Breast epithelium (tissue), 4 donors: Measurements from ENCODE around the gene CCDC188. TPM values are rescaled to one million over a fixed set of nuclear protein-coding genes. Genes with fewer than 3 reads are reported as not detected.

ENCODE experiments used
- DNase-seq, 2 donors: peaks; one replicate each; pipeline ENCODE4 v3.0.0-alpha.2; 2019; ENCODE audit warnings: low spot score in 2 of 2
- H3K27ac ChIP-seq, 2 donors: fragments of 200-600 bp; sonication (generic) in 1 of 2; one replicate each; pipeline ENCODE4 v1.5.1; 2016 to 2019; ENCODE audit warnings: mild to moderate bottlenecking in 1 of 2
- H3K27me3 ChIP-seq, 2 donors: fragments of 200-600 bp; sonication (generic) in 1 of 2; one replicate each; pipeline versions ENCODE4 v1.5.1 to v1.6.0; 2017 to 2019; ENCODE audit warnings: control low read depth in 1 of 2, mild to moderate bottlenecking in 1 of 2
- H3K36me3 ChIP-seq: fragments of 200-600 bp; one replicate; pipeline ENCODE4 v1.5.1; 2019
- H3K4me1 ChIP-seq, 2 donors: fragments of 200-600 bp; sonication (generic); one replicate each; pipeline ENCODE4 v1.5.1; 2016 to 2019; ENCODE audit warnings: control low read depth in 1 of 2
- H3K4me3 ChIP-seq, 3 donors: fragments of 200-600 bp; sonication (generic); 1 replicate in 2 of 3; 2 replicates in 1 of 3; pipeline ENCODE4 v1.5.1; 2016 to 2019; ENCODE audit warnings: mild to moderate bottlenecking in 3 of 3, moderate library complexity in 2 of 3
- H3K9me3 ChIP-seq, 2 donors: fragments of 200-600 bp; sonication (generic) in 1 of 2; one replicate each; pipeline ENCODE4 v1.5.1; 2016 to 2019; ENCODE audit warnings: control low read depth in 1 of 2
- POLR2A ChIP-seq: fragments of 450-650 bp; IDR thresholded peaks from one replicate; pipeline ENCODE4 v1.6.1; 2016; ENCODE audit warnings: antibody characterized with exemption, mild to moderate bottlenecking, moderate library complexity
- POLR2AphosphoS5 ChIP-seq, 3 donors: sonication (generic); formaldehyde crosslinking; IDR thresholded peaks; one replicate each; pipeline ENCODE4 v1.6.1; 2017; ENCODE audit warnings: antibody characterized with exemption in 3 of 3
- intact Hi-C: fragments of 100-400 bp; cut with DNase I; formaldehyde crosslinking; loops from one replicate; pipeline ENCODE4 v1.15.1; 2023; ENCODE audit warnings: low total_unique reads
- total RNA-seq, 3 donors: library from RNA; depleted of rRNA; stranded (reverse); fragments of >200 nt; gene quantifications; one replicate each; pipeline ENCODE4 v1.1.0, GENCODE V29; 2016
- TF ChIP-seq, protein P1 (sequence below), 3 donors: fragments of 450-650 bp; IDR thresholded peaks; one replicate each; pipeline ENCODE4 v1.5.1; 2016 to 2017; ENCODE audit warnings: antibody characterized with exemption in 3 of 3, mild to moderate bottlenecking in 3 of 3, moderate library complexity in 3 of 3

CCDC188 gene
- total RNA-seq, 3 donors from 2014 or later: 0.66 TPM; not detected in 2

DNA sequence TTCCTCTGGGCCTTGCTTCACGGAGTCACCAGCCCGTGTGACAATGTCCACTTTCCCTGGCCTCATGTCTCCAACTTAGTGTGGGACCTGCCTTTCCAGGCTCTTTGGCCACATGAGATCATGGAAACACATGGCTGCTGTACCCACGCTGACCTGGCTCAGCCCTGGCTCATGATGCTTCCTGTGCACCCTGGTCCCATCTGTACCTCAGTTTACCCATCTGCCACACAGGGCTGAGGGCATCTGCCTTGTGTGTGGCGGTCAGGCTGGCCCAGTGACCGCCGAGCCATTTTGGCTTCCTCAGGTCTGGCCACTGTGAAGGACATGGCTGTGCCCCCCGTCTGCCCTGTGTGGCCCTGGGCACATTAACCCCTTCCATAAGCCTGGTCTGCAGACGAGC is 32.2 kb upstream of the CCDC188 start:
- Histone ChIP-seq H3K9me3 (no peaks in the 10 kb centered on the region), H3K36me3 (no peaks in the 10 kb centered on the region), H3K4me3 (no peak overlapping the region), H3K4me1 (no peaks in the 10 kb centered on the region), H3K27me3 (no peaks in the 10 kb centered on the region), H3K27ac (no peak overlapping the region)
- TF ChIP-seq POLR2AphosphoS5 (IDR thresholded peaks at IDR 0.05) (no peak), POLR2A (no peak)
- TF ChIP-seq, protein P1, sequence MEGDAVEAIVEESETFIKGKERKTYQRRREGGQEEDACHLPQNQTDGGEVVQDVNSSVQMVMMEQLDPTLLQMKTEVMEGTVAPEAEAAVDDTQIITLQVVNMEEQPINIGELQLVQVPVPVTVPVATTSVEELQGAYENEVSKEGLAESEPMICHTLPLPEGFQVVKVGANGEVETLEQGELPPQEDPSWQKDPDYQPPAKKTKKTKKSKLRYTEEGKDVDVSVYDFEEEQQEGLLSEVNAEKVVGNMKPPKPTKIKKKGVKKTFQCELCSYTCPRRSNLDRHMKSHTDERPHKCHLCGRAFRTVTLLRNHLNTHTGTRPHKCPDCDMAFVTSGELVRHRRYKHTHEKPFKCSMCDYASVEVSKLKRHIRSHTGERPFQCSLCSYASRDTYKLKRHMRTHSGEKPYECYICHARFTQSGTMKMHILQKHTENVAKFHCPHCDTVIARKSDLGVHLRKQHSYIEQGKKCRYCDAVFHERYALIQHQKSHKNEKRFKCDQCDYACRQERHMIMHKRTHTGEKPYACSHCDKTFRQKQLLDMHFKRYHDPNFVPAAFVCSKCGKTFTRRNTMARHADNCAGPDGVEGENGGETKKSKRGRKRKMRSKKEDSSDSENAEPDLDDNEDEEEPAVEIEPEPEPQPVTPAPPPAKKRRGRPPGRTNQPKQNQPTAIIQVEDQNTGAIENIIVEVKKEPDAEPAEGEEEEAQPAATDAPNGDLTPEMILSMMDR (IDR thresholded peaks at IDR 0.05): no peak
- intact Hi-C loops: no loop called here
- DNase-seq: no peak

DNA sequence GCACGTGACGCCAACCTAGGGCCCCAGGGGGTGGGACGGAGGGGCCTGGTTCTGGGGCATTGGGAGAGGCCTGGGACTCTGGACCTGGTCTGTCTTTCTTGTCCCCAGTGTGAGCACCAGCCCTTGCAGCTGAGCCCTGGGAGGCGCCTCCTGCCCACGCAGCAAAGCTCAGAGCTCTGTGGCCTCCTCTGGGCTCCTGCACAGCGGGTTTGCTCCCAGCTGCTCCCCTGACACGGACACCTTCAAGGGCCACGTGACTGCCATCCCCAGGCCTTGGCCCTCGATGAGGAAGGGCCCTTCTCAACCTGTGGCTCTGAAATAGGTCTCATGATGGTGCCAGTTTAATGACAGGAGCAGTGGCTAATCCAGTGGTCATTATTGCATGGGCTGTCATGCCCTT is 31.5 kb upstream of the CCDC188 start:
- H3K9me3 ChIP-seq: no peaks in the 10 kb centered on the region
- intact Hi-C loops: no loop called here
- TF ChIP-seq POLR2A (no peak), POLR2AphosphoS5 (IDR thresholded peaks at IDR 0.05) (no peak)
- TF ChIP-seq, protein P1 (IDR thresholded peaks at IDR 0.05): no peak
- no peaks in the 10 kb centered on the region for H3K36me3 ChIP-seq
- H3K4me1 ChIP-seq: no peaks in the 10 kb centered on the region
- H3K27ac ChIP-seq: no peak overlapping the region
- no peak for DNase-seq
- H3K27me3 ChIP-seq: no peaks in the 10 kb centered on the region
- no peak overlapping the region for H3K4me3 ChIP-seq

DNA sequence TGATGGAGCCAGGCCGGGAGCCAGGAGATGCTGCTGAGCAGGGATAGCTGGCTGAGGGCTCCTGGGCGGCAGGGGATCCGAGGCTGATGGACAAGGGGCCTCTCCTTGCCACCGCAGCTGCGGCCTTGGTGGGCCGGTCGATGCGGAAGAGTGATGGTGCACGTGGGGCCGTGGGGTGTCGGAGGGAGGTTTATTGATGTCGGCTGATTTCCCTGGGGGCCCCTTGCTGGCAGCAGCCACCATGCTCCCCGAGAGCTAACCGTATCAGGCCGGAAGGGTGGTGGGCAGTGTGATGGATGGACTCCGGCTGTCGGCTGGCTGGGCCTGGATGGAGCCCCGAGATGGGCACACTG is 31.0 kb upstream of the CCDC188 start:
- intact Hi-C loops: no loop called here
- TF ChIP-seq, protein P1 (IDR thresholded peaks at IDR 0.05): no peak
- no peak for TF ChIP-seq POLR2AphosphoS5 (IDR thresholded peaks at IDR 0.05)
- no peaks in the 10 kb centered on the region for H3K4me1 ChIP-seq
- H3K9me3 ChIP-seq: no peaks in the 10 kb centered on the region
- no peaks in the 10 kb centered on the region for H3K27me3 ChIP-seq
- H3K4me3 ChIP-seq: no peak overlapping the region
- no peaks in the 10 kb centered on the region for H3K36me3 ChIP-seq
- DNase-seq: no peak
- no peak overlapping the region for H3K27ac ChIP-seq

DNA sequence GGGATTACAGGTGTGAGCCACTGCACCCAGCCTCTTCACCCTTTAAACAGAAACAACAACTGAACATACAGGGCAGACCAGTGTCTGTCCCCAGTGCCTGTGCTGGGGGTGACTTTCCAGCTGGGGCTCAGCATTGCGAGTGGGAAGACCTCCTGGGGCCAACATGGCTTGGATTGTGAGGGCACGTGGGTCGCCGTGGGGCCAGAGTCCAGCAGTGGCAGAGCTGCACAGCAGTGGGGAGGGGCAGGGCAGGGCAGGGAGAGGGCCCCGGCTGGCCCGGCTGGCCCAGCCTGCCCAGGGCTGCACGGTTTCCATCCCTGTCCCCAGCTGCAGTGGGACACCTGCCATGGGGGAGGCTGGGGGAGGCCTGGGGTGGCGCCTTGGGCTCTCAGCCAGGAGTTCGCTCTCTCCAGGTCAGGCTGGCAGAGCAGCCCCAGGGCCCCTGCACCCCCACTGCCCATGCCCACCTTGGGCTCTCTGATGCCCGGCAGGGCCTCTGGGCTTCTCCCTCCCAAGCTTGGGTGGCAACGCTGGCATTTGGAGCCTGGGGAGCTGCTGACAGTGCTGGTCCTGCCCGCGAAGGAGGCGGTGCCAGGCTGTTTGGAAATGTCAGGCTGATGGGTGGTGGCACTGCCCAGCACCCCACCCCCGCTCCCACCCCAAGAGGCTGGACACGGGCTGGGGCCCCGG is 30.5 kb upstream of the CCDC188 start:
- no peak overlapping the region for H3K27ac ChIP-seq
- H3K9me3 ChIP-seq: no peaks in the 10 kb centered on the region
- no peaks in the 10 kb centered on the region for H3K27me3 ChIP-seq
- H3K36me3 ChIP-seq: no peaks in the 10 kb centered on the region
- TF ChIP-seq POLR2A (no peak), POLR2AphosphoS5 (IDR thresholded peaks at IDR 0.05) (no peak)
- TF ChIP-seq, protein P1 (IDR thresholded peaks at IDR 0.05): no peak
- no peak for DNase-seq
- no peaks in the 10 kb centered on the region for H3K4me1 ChIP-seq
- no peak overlapping the region for H3K4me3 ChIP-seq
- intact Hi-C loops: no loop called here

DNA sequence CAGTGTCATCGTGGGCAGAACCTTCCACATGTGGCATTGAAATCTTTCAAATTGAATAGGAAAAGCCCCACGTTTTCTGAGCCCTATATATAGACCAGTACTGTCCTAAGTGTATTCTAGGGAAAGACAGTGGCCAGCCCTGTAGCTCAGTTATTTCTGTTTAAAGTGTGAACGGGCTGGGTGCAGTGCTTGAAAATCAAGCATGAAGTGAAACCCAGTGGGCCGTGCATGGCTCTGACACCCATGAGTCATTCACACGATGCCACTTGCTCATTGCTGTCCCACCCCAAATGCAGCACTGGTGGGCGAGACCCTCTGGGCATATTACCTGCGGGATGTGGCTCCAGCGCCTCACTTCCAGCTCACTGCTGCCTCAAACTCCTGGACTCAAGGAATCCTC is 29.8 kb upstream of the CCDC188 start:
- Histone ChIP-seq H3K9me3 (no peaks in the 10 kb centered on the region), H3K4me3 (no peak overlapping the region), H3K4me1 (no peaks in the 10 kb centered on the region), H3K36me3 (no peaks in the 10 kb centered on the region), H3K27ac (no peak overlapping the region), H3K27me3 (no peaks in the 10 kb centered on the region)
- TF ChIP-seq POLR2A: no peak
- TF ChIP-seq, protein P1 (IDR thresholded peaks at IDR 0.05): no peak
- TF ChIP-seq POLR2AphosphoS5 (IDR thresholded peaks at IDR 0.05): no peak
- no peak for DNase-seq
- intact Hi-C loops: no loop called here
